GM23338 (cell line): ENCODE results near the gene SLC19A1. TPM values are rescaled to one million over a fixed set of nuclear protein-coding genes. Genes with fewer than 3 reads are reported as not detected.

Experiments
- ATAC-seq: fragments of 200-7000 bp; cut with Tn5 transposase; 3 replicates; pipeline ENCODE4 v1.9.1; 2020
- DNase-seq: peaks from one replicate; pipeline ENCODE4 v3.0.0-alpha.2; 2015; ENCODE audit warnings: low spot score
- H2AFZ ChIP-seq: fragments of 200-600 bp; sonication (generic); 2 replicates; pipeline ENCODE4 v1.8.0; 2016; ENCODE audit warnings: antibody characterized with exemption, mild to moderate bottlenecking, moderate library complexity
- H3F3A ChIP-seq: fragments of 200-600 bp; sonication (generic); replicated peaks from 2 replicates; pipeline ENCODE4 v1.8.0; 2017; ENCODE audit warnings: antibody characterized with exemption, mixed run types, low read depth
- H3K27ac ChIP-seq: fragments of 200-600 bp; sonication (generic); 2 replicates; pipeline ENCODE4 v1.6.1; 2016; ENCODE audit warnings: low read depth
- H3K27me3 ChIP-seq: fragments of 200-600 bp; sonication (generic); 2 replicates; pipeline ENCODE4 v1.8.0; 2016; ENCODE audit warnings: mild to moderate bottlenecking, mixed run types, moderate library complexity; ENCODE audit not compliant: insufficient read depth
- H3K36me3 ChIP-seq: fragments of 200-600 bp; sonication (generic); 2 replicates; pipeline ENCODE4 v1.8.0; 2016; ENCODE audit warnings: mild to moderate bottlenecking; ENCODE audit not compliant: insufficient read depth
- H3K4me1 ChIP-seq: fragments of 200-600 bp; sonication (generic); 2 replicates; pipeline ENCODE4 v1.8.0; 2016; ENCODE audit warnings: mild to moderate bottlenecking, moderate library complexity; ENCODE audit not compliant: insufficient read depth
- H3K4me2 ChIP-seq: fragments of 200-600 bp; sonication (generic); 2 replicates; pipeline ENCODE4 v1.7.1; 2017; ENCODE audit warnings: mixed run types
- H3K4me3 ChIP-seq: fragments of 200-600 bp; sonication (generic); 2 replicates; pipeline ENCODE4 v1.6.1; 2016; ENCODE audit warnings: mixed run types
- H3K79me2 ChIP-seq: fragments of 200-600 bp; sonication (generic); replicated peaks from 2 replicates; pipeline ENCODE4 v1.8.0; 2017; ENCODE audit warnings: mild to moderate bottlenecking; ENCODE audit not compliant: insufficient read depth
- H3K9me2 ChIP-seq: fragments of 200-600 bp; sonication (generic); 2 replicates; pipeline ENCODE4 v1.8.0; 2017; ENCODE audit not compliant: insufficient read depth
- H4K20me1 ChIP-seq: fragments of 200-600 bp; sonication (generic); replicated peaks from 2 replicates; pipeline ENCODE4 v1.8.0; 2017; ENCODE audit warnings: mild to moderate bottlenecking; ENCODE audit not compliant: insufficient read depth
- H3K27ac Mint-ChIP-seq: 2 replicates; pipeline ENCODE4 v1.8.0; 2020; ENCODE audit warnings: inconsistent platforms, mild to moderate bottlenecking, moderate library complexity, mixed read lengths
- H3K27me3 Mint-ChIP-seq: 3 replicates; pipeline ENCODE4 v1.8.0; 2022; ENCODE audit warnings: low read depth, mild to moderate bottlenecking, moderate library complexity, mixed read lengths, inconsistent platforms; ENCODE audit not compliant: insufficient read depth, poor library complexity
- H3K36me3 Mint-ChIP-seq: 3 replicates; pipeline ENCODE4 v1.8.0; 2021; ENCODE audit warnings: low read depth, mild to moderate bottlenecking, inconsistent platforms, moderate library complexity, mixed read lengths
- H3K4me1 Mint-ChIP-seq: 3 replicates; pipeline ENCODE4 v1.8.0; 2020; ENCODE audit warnings: mild to moderate bottlenecking, inconsistent platforms, mixed read lengths
- H3K4me3 Mint-ChIP-seq: 3 replicates; pipeline ENCODE4 v1.8.0; 2021; ENCODE audit warnings: moderate library complexity, mild to moderate bottlenecking, inconsistent platforms, mixed read lengths
- H3K9me3 Mint-ChIP-seq: 3 replicates; pipeline ENCODE4 v1.8.0; 2020; ENCODE audit warnings: moderate library complexity, mild to moderate bottlenecking, inconsistent platforms, mixed read lengths
- CTCF ChIP-seq, 2 experiments: fragments of 200-600 bp in 1 of 2; sonication (generic) in 1 of 2; conservative IDR thresholded peaks; 2 replicates each; pipeline versions ENCODE4 v1.5.1 to v1.6.1; 2016 to 2017; ENCODE audit warnings: antibody characterized with exemption in 2 of 2, low read depth in 2 of 2, mild to moderate bottlenecking in 2 of 2, moderate library complexity in 1 of 2
- EZH2 ChIP-seq: fragments of 200-600 bp; sonication (generic); IDR thresholded peaks from one replicate; pipeline ENCODE4 v1.8.0; 2017; ENCODE audit warnings: antibody characterized with exemption, mild to moderate bottlenecking, low read depth; ENCODE audit not compliant: unreplicated experiment
- EZH2phosphoT487 ChIP-seq: fragments of 200-600 bp; sonication (generic); IDR thresholded peaks from one replicate; pipeline ENCODE4 v1.8.1; 2018; ENCODE audit warnings: antibody characterized with exemption; ENCODE audit not compliant: unreplicated experiment
- NANOG ChIP-seq: IDR thresholded peaks from 2 replicates; pipeline ENCODE4 v1.6.1; 2016; ENCODE audit warnings: antibody characterized with exemption, borderline replicate concordance
- POLR2AphosphoS5 ChIP-seq: IDR thresholded peaks from 2 replicates; pipeline ENCODE4 v1.6.1; 2016; ENCODE audit warnings: antibody characterized with exemption, low read depth
- REST ChIP-seq: IDR thresholded peaks from one replicate; pipeline ENCODE4 v1.6.1; 2018; ENCODE audit warnings: antibody characterized with exemption; ENCODE audit not compliant: unreplicated experiment
- STAT1 ChIP-seq: IDR thresholded peaks from one replicate; pipeline ENCODE4 v1.6.1; 2016; ENCODE audit warnings: antibody characterized with exemption; ENCODE audit not compliant: unreplicated experiment
- ZNF114 ChIP-seq: fragments of 250-450 bp; sonication (Bioruptor Pico); IDR thresholded peaks from 2 replicates; pipeline ENCODE4 v1.5.0; 2020; ENCODE audit warnings: mild to moderate bottlenecking, moderate library complexity
- ZNF462 ChIP-seq: fragments of 250-450 bp; sonication (Bioruptor Pico); IDR thresholded peaks from 2 replicates; pipeline ENCODE4 v1.5.0; 2020; ENCODE audit warnings: mild to moderate bottlenecking, moderate library complexity
- polyA plus RNA-seq: library from polyadenylated mRNA; unstranded; fragments of >200 nt; fragmentation: Nextera tagmentation; extraction: Ambion mirVana; gene quantifications from 2 replicates; pipeline ENCODE4 v1.2.1, GENCODE V29; 2016
- total RNA-seq: library from RNA; depleted of rRNA; stranded (reverse); fragments of >200 nt; shearing (Covaris generic); gene quantifications from 2 replicates; pipeline ENCODE4 v1.2.3, GENCODE V29; 2014

The SLC19A1 gene
- total and polyA plus RNA-seq, 2 experiments from 2014 or later: 31.2 to 33.0 TPM

- TF ChIP-seq STAT1 (no peak), POLR2AphosphoS5 (no peak), REST (no peak), EZH2phosphoT487 (no peak), NANOG (no peak), ZNF114 (CRISPR knock-in tag) (no peak), EZH2 (no peak)
Observed at GRCh38 chr21:45548711-45549491, 6.7 kb upstream of the SLC19A1 start (continued).

- peaks cover 6% of the 10 kb centered on the region; the same call in 1 of the 2 replicates for H3K9me2 ChIP-seq
- H3K27me3 ChIP-seq: no peaks in the 10 kb centered on the region
- H4K20me1 ChIP-seq: no peaks in the 10 kb centered on the region
- H3K79me2 ChIP-seq: no peaks in the 10 kb centered on the region
- H2AFZ ChIP-seq: no peak overlapping the region
- peaks cover 21% of the 10 kb centered on the region for H3K4me1 Mint-ChIP-seq
- no peak overlapping the region for H3K27ac Mint-ChIP-seq
- H3K27ac ChIP-seq: no peak overlapping the region
- peaks cover 13% of the 10 kb centered on the region for H3K27me3 Mint-ChIP-seq
- DNase-seq (no peak), ATAC-seq (no peak)
- no peak overlapping the region for H3K4me3 Mint-ChIP-seq
- no peak overlapping the region for H3K4me3 ChIP-seq
- no peaks in the 10 kb centered on the region for H3K36me3 ChIP-seq
- no peak overlapping the region for H3K4me2 ChIP-seq
- peaks cover 11% of the 10 kb centered on the region for H3K4me1 ChIP-seq
- H3F3A ChIP-seq: no peaks in the 10 kb centered on the region
- no peaks in the 10 kb centered on the region for H3K36me3 Mint-ChIP-seq
- H3K9me3 Mint-ChIP-seq: peaks cover 15% of the 10 kb centered on the region
- TF ChIP-seq CTCF (conservative IDR thresholded peaks at IDR 0.05; ENCODE audit: low read depth in 2 of 2) (no peak), ZNF462 (CRISPR knock-in tag) (no peak), REST (no peak)
Observed at GRCh38 chr21:45547545-45547900, 5.3 kb upstream of the SLC19A1 start.
